ENCODE data around the gene EFTUD2.

Gene EFTUD2

GRCh38 chr17:44903012-44903685 is 3.9 kb upstream of the EFTUD2 start:
- CTCF ChIA-PET: interaction anchor here (0.6 to 8.3 kb wide), 9 partner anchors 9 to 1024 kb away, joined by 3 to 74 read pairs (median 6); partner anchors contain the start of gene GFAP
- Histone ChIP-seq H3K4me1 (ENCODE audit: control insufficient read depth, insufficient read depth, low read length) (peaks cover 24% of the 10 kb centered on the region), H3K36me3 (ENCODE audit: control insufficient read depth in 2 of 2, insufficient read depth in 1 of 2, low read length in 2 of 2) (peaks cover 0 to 18% of the 10 kb centered on the region in 2 experiments; a peak in 1 of 3 replicates), H3K9me3 (ENCODE audit: control insufficient read depth, insufficient read depth, low read depth, low read length) (no peaks in the 10 kb centered on the region), H3K4me3 (ENCODE audit: low read depth, low read length) (no peak overlapping the region), H3K27ac (ENCODE audit: extremely low read depth, low read depth, low read length) (no peak overlapping the region)
- POLR2A ChIA-PET: interaction anchor here (0.5 to 1.1 kb wide), 2 partner anchors 145 to 246 kb away, joined by 3 to 5 read pairs; no protein-coding TSS in a partner anchor
- TF ChIP-seq ZNF664 (tag by site-specific recombination; IDR thresholded peaks at IDR 0.05) (no peak), ZNF449 (tag by site-specific recombination; IDR thresholded peaks at IDR 0.05) (peak; percentile 93), FEZF1 (tag by site-specific recombination; IDR thresholded peaks at IDR 0.05) (peak; percentile 63; the same call in 1 of the 2 replicates), KLF1 (tag by site-specific recombination; IDR thresholded peaks at IDR 0.05) (no peak), ZNF341 (tag by site-specific recombination; IDR thresholded peaks at IDR 0.05; ENCODE audit: low read depth) (peak; percentile 67), ZNF654 (tag by site-specific recombination; IDR thresholded peaks at IDR 0.05; ENCODE audit: low read depth) (no peak), ZNF155 (tag by site-specific recombination; IDR thresholded peaks at IDR 0.05) (no peak), GFI1B (tag by site-specific recombination; IDR thresholded peaks at IDR 0.05) (peak; percentile 56; the same call in 1 of the 2 replicates), ZNF660 (tag by site-specific recombination; IDR thresholded peaks at IDR 0.05) (no peak)

GRCh38 chr17:44902135-44902760 is 3.0 kb upstream of the EFTUD2 start:
- H3K27ac ChIP-seq (ENCODE audit: extremely low read depth, low read depth, low read length): peak overlapping the region; percentile 45; the same call in 1 of the 2 replicates

More at GRCh38 chr17:44902135-44902760, 3.0 kb upstream of the EFTUD2 start:
- CTCF ChIA-PET: interaction anchor here (0.6 to 8.3 kb wide), 9 partner anchors 10 to 332 kb away, joined by 3 to 74 read pairs (median 6); partner anchors contain the start of genes ACBD4 and GFAP
- POLR2A ChIA-PET: interaction anchor here (0.5 to 2.5 kb wide), 4 partner anchors 9 to 247 kb away, joined by 3 to 6 read pairs (median 4); partner anchors contain the start of gene C1QL1
- peaks cover 24% of the 10 kb centered on the region for H3K4me1 ChIP-seq (ENCODE audit: control insufficient read depth, insufficient read depth, low read length)
- H3K9me3 ChIP-seq (ENCODE audit: control insufficient read depth, insufficient read depth, low read depth, low read length): no peaks in the 10 kb centered on the region
- no peak overlapping the region for H3K4me3 ChIP-seq (ENCODE audit: low read depth, low read length)
- TF ChIP-seq ZNF629 (tag by site-specific recombination; IDR thresholded peaks at IDR 0.05) (no peak), ZNF223 (tag by site-specific recombination; IDR thresholded peaks at IDR 0.05) (no peak), ZNF449 (tag by site-specific recombination; IDR thresholded peaks at IDR 0.05) (no peak), ZNF473 (tag by site-specific recombination; IDR thresholded peaks at IDR 0.05) (no peak), ZNF292 (tag by site-specific recombination; IDR thresholded peaks at IDR 0.05; ENCODE audit: borderline replicate concordance, low read depth) (no peak), ZBTB1 (tag by site-specific recombination; IDR thresholded peaks at IDR 0.05) (no peak), PBX3 (CRISPR knock-in tag; IDR thresholded peaks at IDR 0.05) (no peak), ZNF10 (tag by site-specific recombination; IDR thresholded peaks at IDR 0.05) (no peak), PRDM6 (tag by site-specific recombination; IDR thresholded peaks at IDR 0.05) (no peak), PRDM1 (tag by site-specific recombination; IDR thresholded peaks at IDR 0.05) (no peak)
- peaks cover 0 to 18% of the 10 kb centered on the region in 2 experiments; a peak in 2 of 3 replicates for H3K36me3 ChIP-seq (ENCODE audit: control insufficient read depth in 2 of 2, insufficient read depth in 1 of 2, low read length in 2 of 2)

All from HEK293 (cell line).